HUES6 (cell line): ENCODE data around the gene LDAH.

Source experiments
- H3K27ac ChIP-seq: 2 replicates; pipeline ENCODE4 v1.7.0; 2013; ENCODE audit warnings: low read depth, mild to moderate bottlenecking, low read length, inconsistent platforms
- H3K27me3 ChIP-seq: 2 replicates; pipeline ENCODE4 v1.6.1; 2013; ENCODE audit warnings: low read length; ENCODE audit not compliant: control insufficient read depth, insufficient read depth
- H3K36me3 ChIP-seq: 2 replicates; pipeline ENCODE4 v1.6.1; 2013; ENCODE audit warnings: low read length; ENCODE audit not compliant: control insufficient read depth, insufficient read depth
- H3K4me1 ChIP-seq: 2 replicates; pipeline ENCODE4 v1.6.1; 2013; ENCODE audit warnings: low read length; ENCODE audit not compliant: control insufficient read depth, insufficient read depth
- H3K4me3 ChIP-seq: 2 replicates; pipeline ENCODE4 v1.5.1; 2013; ENCODE audit warnings: low read depth, low read length
- H3K9ac ChIP-seq: one replicate; pipeline ENCODE4 v1.6.1; 2013; ENCODE audit warnings: mild to moderate bottlenecking, low read length
- H3K9me3 ChIP-seq: 2 replicates; pipeline ENCODE4 v1.6.1; 2013; ENCODE audit warnings: low read depth, low read length; ENCODE audit not compliant: control insufficient read depth, insufficient read depth

Gene LDAH

DNA sequence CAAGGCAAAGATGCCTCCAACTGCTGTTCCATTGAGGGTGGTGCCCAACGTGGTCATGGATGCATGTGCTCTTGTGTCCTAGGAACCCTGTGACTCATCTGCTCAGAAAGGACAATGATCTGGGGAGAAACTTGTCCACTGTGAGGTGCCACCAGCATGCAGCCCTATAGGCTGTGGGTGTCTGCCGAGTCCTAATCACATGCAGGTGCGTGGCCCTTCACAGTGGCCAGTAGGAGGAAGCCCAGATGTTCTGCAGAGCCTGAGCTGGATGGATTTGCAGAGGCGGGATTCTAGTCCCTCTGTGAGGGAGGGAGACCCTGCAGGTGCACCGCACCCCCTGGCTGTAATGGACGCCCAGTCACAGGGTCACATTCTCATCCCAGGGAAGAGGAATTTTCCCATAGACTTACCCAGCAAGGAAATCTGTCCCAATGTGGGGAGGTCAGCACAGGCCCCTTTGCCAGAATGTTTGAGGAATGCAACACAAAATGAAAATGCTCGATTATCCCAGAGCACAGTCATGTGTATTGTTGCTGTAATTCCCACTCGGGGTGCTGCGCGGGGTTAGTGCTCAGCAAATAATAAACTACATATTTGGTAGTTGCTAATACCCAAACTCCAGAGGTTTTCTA is 142.0 kb downstream of the LDAH start:
- H3K27me3 ChIP-seq: no peaks in the 10 kb centered on the region
- no peak overlapping the region for H3K27ac ChIP-seq

DNA sequence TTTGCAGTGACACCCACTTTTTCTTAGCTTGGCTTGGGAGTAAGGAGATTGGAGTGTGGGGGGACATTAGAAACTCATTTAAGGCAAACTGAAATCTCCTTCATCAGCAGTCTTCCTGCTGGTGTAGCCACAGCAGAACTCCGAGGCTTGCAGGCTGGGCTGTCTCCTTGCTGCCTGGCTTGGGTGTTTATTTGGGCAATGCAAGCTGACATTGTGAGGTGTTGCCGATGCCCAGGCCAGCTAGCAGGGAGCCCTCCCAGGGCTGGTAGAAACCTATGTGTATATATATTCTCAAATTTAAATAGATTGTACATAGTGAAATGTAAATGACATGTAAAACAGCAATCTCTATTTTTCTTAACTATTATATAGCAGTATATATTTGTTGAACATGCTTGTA is 144.1 kb downstream of the LDAH start:
- Histone ChIP-seq H3K4me3 (no peak overlapping the region), H3K27me3 (peaks cover 12% of the 10 kb centered on the region), H3K36me3 (no peaks in the 10 kb centered on the region), H3K27ac (no peak overlapping the region), H3K4me1 (peaks cover 29% of the 10 kb centered on the region), H3K9ac (no peak overlapping the region), H3K9me3 (no peaks in the 10 kb centered on the region)

More for the DNA sequence above, 142.0 kb downstream of the LDAH start:
- Histone ChIP-seq H3K9me3 (no peaks in the 10 kb centered on the region), H3K4me1 (peaks cover 8% of the 10 kb centered on the region; the same call in 1 of the 2 replicates), H3K9ac (no peak overlapping the region), H3K36me3 (no peaks in the 10 kb centered on the region), H3K4me3 (no peak overlapping the region)

DNA sequence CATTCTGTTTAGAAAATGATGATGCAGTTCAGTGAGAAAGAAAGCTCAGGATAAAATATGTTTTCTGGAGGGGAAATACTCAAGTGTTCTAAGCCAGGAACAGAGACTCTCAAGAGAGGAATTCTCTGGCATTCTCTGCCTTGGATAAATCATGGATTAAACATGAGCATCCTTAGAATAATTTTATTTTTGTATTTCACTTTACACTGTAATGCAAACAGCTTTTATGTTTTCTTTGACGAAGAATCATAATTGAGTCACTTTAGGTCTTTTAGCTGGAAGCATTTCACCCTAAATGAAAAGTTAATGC is 144.9 kb downstream of the LDAH start:
- H3K27ac ChIP-seq: no peak overlapping the region
- H3K9ac ChIP-seq: no peak overlapping the region
- H3K9me3 ChIP-seq: no peaks in the 10 kb centered on the region
- peaks cover 19% of the 10 kb centered on the region for H3K27me3 ChIP-seq
- H3K4me1 ChIP-seq: peaks cover 33% of the 10 kb centered on the region
- no peak overlapping the region for H3K4me3 ChIP-seq
- no peaks in the 10 kb centered on the region for H3K36me3 ChIP-seq

DNA sequence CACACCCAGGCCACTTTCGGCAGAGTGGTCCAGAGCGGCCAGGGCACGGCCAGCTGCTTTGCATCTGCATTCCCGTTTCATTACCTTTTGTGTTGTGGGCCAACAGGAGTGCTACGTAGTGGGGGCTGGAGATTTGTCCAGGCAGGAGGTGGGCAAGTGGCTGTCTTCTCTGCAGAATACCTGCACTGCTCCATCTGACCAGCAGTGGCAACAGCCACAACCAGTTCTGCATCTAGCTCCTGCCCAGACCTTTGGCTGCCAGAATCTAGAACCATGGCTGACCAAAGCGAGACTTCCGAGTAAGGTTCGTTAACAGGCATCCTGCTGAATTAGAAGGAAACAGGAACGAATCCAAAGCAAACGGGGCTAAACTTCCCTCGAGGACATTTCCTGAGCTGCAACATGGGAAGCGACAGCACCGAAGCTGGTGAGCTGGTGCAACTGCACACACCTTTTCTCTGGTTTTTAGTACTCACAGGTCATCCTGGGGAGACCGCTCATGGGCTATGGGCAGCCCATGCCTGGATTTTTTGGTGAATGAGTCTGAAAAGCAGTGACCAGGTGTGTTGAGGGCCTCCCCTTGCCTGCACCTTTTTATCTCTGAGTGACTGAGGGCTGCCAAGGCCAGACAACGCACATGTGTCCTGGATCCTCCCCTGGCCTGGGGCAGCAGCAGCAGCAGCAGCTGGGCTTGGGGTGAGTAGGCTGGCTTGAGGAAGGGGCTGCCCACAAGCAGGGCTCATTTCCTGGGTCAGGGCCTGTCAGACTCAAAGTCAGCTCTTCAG is 145.4 kb downstream of the LDAH start:
- Histone ChIP-seq H3K36me3 (no peaks in the 10 kb centered on the region), H3K4me3 (no peak overlapping the region)

DNA sequence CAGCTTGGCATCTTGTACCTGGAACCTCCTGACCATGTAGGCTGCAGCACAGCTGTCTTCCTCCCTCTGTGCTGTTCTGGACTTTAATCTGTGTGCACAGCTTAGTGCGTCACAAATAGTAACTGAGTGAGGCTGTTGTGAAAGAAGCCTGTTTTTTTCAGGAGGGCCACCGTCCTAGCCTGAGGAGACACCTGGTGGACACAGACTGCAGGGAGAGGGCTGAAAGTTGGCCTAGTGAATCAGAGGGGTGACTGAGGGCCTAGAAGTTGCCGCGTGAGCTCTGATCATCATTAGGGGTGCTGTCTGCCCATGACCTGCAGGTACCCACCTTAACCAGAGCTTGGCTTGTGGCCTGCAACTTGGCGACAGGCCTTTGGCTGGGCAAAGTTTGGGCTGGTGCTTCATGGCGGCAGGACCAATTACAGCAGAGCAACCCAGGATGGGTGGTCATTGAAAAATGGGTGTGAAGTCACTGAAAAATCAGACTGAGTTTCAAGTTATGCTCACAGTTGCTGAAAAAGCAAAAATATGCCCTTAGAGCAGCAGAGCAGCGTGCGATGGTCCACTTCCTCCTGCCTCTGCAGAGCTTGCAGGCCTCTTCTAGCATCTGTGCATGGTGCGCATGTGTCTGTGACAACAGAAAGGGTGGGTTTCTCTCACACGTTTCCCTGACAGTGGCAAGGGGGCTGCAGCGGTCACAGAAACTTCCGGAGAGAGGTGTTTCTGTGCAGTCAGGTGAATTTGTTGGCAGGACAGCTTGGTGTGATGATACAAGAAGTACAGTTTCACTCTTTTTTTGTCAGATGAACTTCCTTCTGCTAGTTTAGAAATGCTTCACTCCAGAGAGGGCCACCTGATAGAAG is 146.3 kb downstream of the LDAH start:
- no peak overlapping the region for H3K27ac ChIP-seq
- H3K9ac ChIP-seq: no peak overlapping the region

More for the DNA sequence above, 145.4 kb downstream of the LDAH start:
- Histone ChIP-seq H3K4me1 (peaks cover 37% of the 10 kb centered on the region), H3K27me3 (peaks cover 24% of the 10 kb centered on the region), H3K27ac (no peak overlapping the region), H3K9ac (no peak overlapping the region), H3K9me3 (no peaks in the 10 kb centered on the region)

DNA sequence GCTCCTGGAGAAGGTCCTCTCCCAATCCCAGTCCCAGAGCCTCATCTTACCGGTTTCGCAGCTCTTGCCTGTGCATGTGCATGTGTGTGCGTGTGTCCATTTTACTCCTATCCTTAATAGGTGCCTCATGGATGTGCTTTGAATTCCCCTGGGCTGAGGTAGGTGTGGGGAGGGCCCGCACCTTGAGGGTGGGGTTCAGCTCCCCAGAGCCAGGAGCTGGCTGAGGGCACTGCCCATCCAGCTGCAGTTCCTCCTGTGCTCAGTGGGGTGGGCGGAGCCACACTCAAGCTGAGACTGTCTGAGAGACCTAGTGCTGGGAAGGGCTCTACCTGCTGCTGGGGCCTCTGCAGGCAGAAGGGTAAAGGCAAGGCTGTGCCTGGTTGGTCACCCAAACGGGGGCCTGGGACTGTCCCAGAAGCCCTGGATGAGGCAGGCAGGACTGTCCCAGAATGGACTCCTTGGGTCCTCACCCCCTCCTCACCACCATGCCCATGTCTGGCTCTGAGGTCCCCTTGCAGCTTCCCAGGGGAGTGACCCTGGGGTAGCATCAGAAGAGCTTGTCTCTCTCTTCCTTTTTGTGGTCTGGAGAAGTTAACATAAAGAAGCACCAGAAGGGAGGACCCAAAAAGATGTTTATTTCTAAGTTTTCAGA is 147.1 kb downstream of the LDAH start:
- Histone ChIP-seq H3K27me3 (peaks cover 41% of the 10 kb centered on the region), H3K36me3 (no peaks in the 10 kb centered on the region), H3K4me1 (peaks cover 40% of the 10 kb centered on the region), H3K9me3 (no peaks in the 10 kb centered on the region), H3K27ac (no peak overlapping the region), H3K9ac (no peak overlapping the region), H3K4me3 (no peak overlapping the region)

More for the DNA sequence above, 146.3 kb downstream of the LDAH start:
- Histone ChIP-seq H3K36me3 (no peaks in the 10 kb centered on the region), H3K4me3 (no peak overlapping the region), H3K4me1 (peaks cover 40% of the 10 kb centered on the region), H3K9me3 (no peaks in the 10 kb centered on the region), H3K27me3 (peaks cover 33% of the 10 kb centered on the region)

DNA sequence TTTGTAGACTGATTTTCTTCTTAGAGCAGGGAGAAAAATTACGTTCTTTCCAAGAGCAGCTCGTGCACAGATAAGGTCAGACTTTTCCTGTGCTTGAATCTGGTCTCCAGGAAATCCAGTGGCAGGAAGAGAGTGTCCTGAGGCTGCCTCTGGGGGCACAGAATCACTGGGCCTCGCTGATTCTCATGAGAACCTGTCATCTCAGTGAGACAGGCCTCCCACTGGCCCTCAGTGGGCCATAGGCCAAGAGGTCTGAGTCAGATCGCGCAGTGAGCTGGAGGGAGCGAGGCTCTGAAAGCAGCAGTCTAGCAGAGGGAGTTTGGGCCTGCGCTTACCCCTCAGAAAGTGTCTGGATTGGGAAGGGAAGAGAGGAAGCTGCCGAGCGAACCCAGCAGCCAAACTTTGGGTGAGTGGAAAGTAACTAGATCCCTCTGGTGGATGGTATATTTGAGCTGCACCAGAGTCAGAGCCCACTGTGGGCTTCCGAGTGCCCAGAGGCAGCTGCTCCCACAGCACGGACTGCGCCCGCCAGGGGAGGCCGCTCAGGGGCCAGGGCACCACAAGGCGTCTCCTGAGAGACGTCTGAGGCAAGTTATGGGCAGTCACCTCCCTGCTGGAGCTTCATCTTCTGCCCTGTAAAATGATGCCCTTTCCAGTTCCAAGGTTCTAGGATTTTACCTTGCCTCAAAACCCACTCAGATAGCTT is 147.8 kb downstream of the LDAH start:
- Histone ChIP-seq H3K9ac (no peak overlapping the region), H3K27ac (no peak overlapping the region), H3K27me3 (peaks cover 48% of the 10 kb centered on the region), H3K9me3 (no peaks in the 10 kb centered on the region), H3K36me3 (no peaks in the 10 kb centered on the region), H3K4me1 (peaks cover 40% of the 10 kb centered on the region), H3K4me3 (no peak overlapping the region)

DNA sequence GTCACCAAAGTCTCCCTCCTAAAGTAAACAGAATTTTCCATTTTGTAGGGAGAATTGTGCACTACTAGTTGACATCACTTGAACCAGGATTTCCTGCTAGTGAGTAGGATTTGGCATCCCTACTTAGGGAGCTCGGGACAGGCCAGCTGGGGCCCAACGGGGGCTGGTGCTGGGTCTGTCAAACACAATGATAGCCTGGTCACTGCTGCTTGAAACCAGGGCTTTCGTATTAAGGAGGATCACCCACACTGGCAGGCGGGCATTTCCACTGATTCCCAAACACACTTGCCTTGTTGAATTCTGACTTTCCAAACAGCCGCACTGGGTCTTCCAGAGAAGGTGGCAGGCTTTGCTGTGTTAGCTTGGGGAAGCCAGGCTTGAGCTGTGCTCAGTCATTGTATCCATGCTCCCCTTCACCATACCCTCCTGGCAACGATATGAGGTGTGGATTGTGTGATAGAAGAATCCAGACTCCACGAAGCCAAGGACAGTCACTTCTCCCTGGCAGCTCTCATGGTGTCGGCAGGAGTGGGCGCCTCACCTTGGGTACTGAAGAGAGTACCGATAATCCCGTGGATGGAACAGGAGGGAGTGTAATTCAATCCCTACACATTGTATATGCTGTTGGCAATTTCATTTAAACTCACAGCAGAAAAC is 148.5 kb downstream of the LDAH start:
- peaks cover 40% of the 10 kb centered on the region for H3K4me1 ChIP-seq
- no peaks in the 10 kb centered on the region for H3K36me3 ChIP-seq

DNA sequence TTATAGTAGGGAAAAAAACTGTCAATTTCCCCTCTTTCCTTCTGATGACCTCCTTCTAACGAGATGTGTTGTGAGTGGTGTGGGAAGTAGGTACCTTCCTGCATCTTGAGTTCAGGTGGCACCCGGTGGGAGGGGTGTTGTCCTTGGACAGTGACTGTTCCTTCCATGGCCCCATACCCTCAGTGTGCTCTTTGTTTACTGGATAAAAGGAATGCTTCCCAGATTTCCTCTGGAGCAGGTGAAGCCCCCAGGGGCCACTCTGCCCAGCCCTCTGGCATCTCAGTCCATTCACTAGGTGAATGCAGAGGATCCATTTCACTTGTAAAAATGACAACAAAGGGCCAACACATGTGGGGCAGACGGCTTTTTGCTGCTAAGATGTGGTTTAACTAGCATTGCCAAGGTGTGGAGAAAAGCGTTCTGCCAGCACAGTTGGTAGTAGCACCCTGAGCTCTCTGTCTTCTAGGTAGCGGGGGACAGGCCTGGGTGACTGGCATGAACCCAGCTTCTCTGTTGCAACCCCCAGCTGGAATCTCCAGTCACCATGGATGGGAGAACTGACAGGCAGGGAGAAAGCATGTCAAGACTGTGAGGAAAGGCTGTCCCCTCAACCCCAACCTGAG is 149.1 kb downstream of the LDAH start:
- H3K4me3 ChIP-seq: no peak overlapping the region
- no peak overlapping the region for H3K9ac ChIP-seq
- no peak overlapping the region for H3K27ac ChIP-seq
- no peaks in the 10 kb centered on the region for H3K9me3 ChIP-seq
- H3K4me1 ChIP-seq: peaks cover 40% of the 10 kb centered on the region
- H3K27me3 ChIP-seq: peaks cover 61% of the 10 kb centered on the region
- no peaks in the 10 kb centered on the region for H3K36me3 ChIP-seq

More for the DNA sequence above, 148.5 kb downstream of the LDAH start:
- Histone ChIP-seq H3K27me3 (peaks cover 55% of the 10 kb centered on the region), H3K27ac (no peak overlapping the region), H3K4me3 (no peak overlapping the region), H3K9ac (no peak overlapping the region), H3K9me3 (no peaks in the 10 kb centered on the region)
